ENCODE data around the gene ZNF98.

ZNF98 gene

GRCh38 chr19:22422211-22422610, at the start of gene ZNF98:
Gene ZNF98 (minus strand): TSS chr19:22422346. CDS start chr19:22422224, 122 bp downstream.
- no peak for DNase-seq (ENCODE audit: low spot score)
- TF ChIP-seq CTCF (IDR thresholded peaks at IDR 0.05; ENCODE audit: borderline replicate concordance, control extremely low read depth, extremely low read depth, insufficient read depth, missing control alignments): no peak

GRCh38 chr19:22446605-22447004, 24.5 kb upstream of the ZNF98 start:
- no peak for DNase-seq (ENCODE audit: low spot score)
- TF ChIP-seq CTCF (IDR thresholded peaks at IDR 0.05; ENCODE audit: borderline replicate concordance, control extremely low read depth, extremely low read depth, insufficient read depth, missing control alignments): no peak
- in situ Hi-C loops (cut with MboI; ENCODE audit: low sequenced_read_pairs, unreplicated experiment): no loop called here

More at GRCh38 chr19:22422211-22422610, at the start of gene ZNF98:
- in situ Hi-C loops (cut with MboI; ENCODE audit: low sequenced_read_pairs, unreplicated experiment): no loop called here

- in situ Hi-C loops (cut with MboI; ENCODE audit: low sequenced_read_pairs, unreplicated experiment): no loop called here
- no peak for DNase-seq (ENCODE audit: low spot score)
- TF ChIP-seq CTCF (IDR thresholded peaks at IDR 0.05; ENCODE audit: borderline replicate concordance, control extremely low read depth, extremely low read depth, insufficient read depth, missing control alignments): no peak
Observed at GRCh38 chr19:22438011-22438410, 15.9 kb upstream of the ZNF98 start.

GRCh38 chr19:22427960-22428913, 6.1 kb upstream of the ZNF98 start:
- in situ Hi-C loops (cut with MboI; ENCODE audit: low sequenced_read_pairs, unreplicated experiment): no loop called here
- no peak for DNase-seq (ENCODE audit: low spot score)
- TF ChIP-seq CTCF (IDR thresholded peaks at IDR 0.05; ENCODE audit: borderline replicate concordance, control extremely low read depth, extremely low read depth, insufficient read depth, missing control alignments): no peak

GRCh38 chr19:22427547-22427946, 5.4 kb upstream of the ZNF98 start:
- no peak for TF ChIP-seq CTCF (IDR thresholded peaks at IDR 0.05; ENCODE audit: borderline replicate concordance, control extremely low read depth, extremely low read depth, insufficient read depth, missing control alignments)
- in situ Hi-C loops (cut with MboI; ENCODE audit: low sequenced_read_pairs, unreplicated experiment): no loop called here
- DNase-seq (ENCODE audit: low spot score): no peak

- in situ Hi-C loops (cut with MboI; ENCODE audit: low sequenced_read_pairs, unreplicated experiment): no loop called here
- no peak for DNase-seq (ENCODE audit: low spot score)
- no peak for TF ChIP-seq CTCF (IDR thresholded peaks at IDR 0.05; ENCODE audit: borderline replicate concordance, control extremely low read depth, extremely low read depth, insufficient read depth, missing control alignments)
Observed at GRCh38 chr19:22426901-22427300, 4.8 kb upstream of the ZNF98 start.
